IMR-90 (cell line): ENCODE data around the gene RASSF5. TPM values are rescaled to one million over a fixed set of nuclear protein-coding genes. Genes with fewer than 3 reads are reported as not detected.
A peak's percentile ranks its signal among the peaks of the same experiment; 100 is the strongest.

Experiments used
- ATAC-seq: fragments of 200-7000 bp; cut with Tn5 transposase; 2 replicates; pipeline ENCODE4 v1.9.1; 2020; ENCODE audit warnings: low read depth, mild to moderate bottlenecking, moderate library complexity
- BruUV-seq: library from RNA; stranded (reverse); fragments of 400-500 nt; replicated peaks from 2 replicates; lab custom pipeline; 2021; lab: Mats Ljungman, UMichigan
- CTCF ChIA-PET: fragments of 300-600 bp; formaldehyde crosslinking; extraction: SDS; loops from one replicate; lab custom pipeline; 2021; ENCODE audit warnings: antibody characterized with exemption; lab: Yijun Ruan, JAX
- POLR2A ChIA-PET: fragments of 300-600 bp; sonication (Branson Sonifier 250); formaldehyde crosslinking; loops from one replicate; lab custom pipeline; 2022; ENCODE audit warnings: antibody characterized with exemption; ENCODE audit not compliant: unreplicated experiment; lab: Charles Lee
- DNase-seq: peaks from one replicate; pipeline ENCODE4 v3.0.0; 2013
- H2AFZ ChIP-seq: replicated peaks from 2 replicates; pipeline ENCODE3; 2013; ENCODE audit warnings: low read length, mild to moderate bottlenecking; ENCODE audit not compliant: poor library complexity
- H2AK5ac ChIP-seq: 2 replicates; pipeline ENCODE4 v1.6.1; 2013; ENCODE audit warnings: low read depth, low read length, inconsistent platforms
- H2AK9ac ChIP-seq: replicated peaks from 2 replicates; pipeline ENCODE3; 2013; ENCODE audit warnings: mild to moderate bottlenecking, low read depth, low read length, moderate library complexity; ENCODE audit not compliant: poor library complexity
- H2BK120ac ChIP-seq: 2 replicates; pipeline ENCODE4 v1.6.1; 2013; ENCODE audit warnings: low read depth, low read length, inconsistent platforms
- H2BK15ac ChIP-seq: 3 replicates; pipeline ENCODE4 v1.6.1; 2013; ENCODE audit warnings: low read depth, low read length, inconsistent platforms
- H2BK20ac ChIP-seq: 2 replicates; pipeline ENCODE4 v1.6.1; 2013; ENCODE audit warnings: low read depth, mild to moderate bottlenecking, inconsistent platforms, low read length, moderate library complexity
- H2BK5ac ChIP-seq: 2 replicates; pipeline ENCODE4 v1.6.1; 2013; ENCODE audit warnings: mild to moderate bottlenecking, low read depth, low read length, inconsistent platforms; ENCODE audit not compliant: poor library complexity, severe bottlenecking
- H3K14ac ChIP-seq: replicated peaks from 2 replicates; pipeline ENCODE4 v1.6.1; 2013; ENCODE audit warnings: low read depth, low read length, inconsistent platforms
- H3K18ac ChIP-seq: 2 replicates; pipeline ENCODE4 v1.6.1; 2013; ENCODE audit warnings: low read depth, low read length, control low read depth
- H3K23ac ChIP-seq: 2 replicates; pipeline ENCODE4 v1.6.1; 2013; ENCODE audit warnings: low read depth, low read length, inconsistent platforms
- H3K27ac ChIP-seq: 2 replicates; pipeline ENCODE4 v1.5.1; 2013; ENCODE audit warnings: mild to moderate bottlenecking, control low read depth, low read length; ENCODE audit not compliant: insufficient read depth
- H3K27me3 ChIP-seq: 2 replicates; pipeline ENCODE4 v1.6.1; 2013; ENCODE audit warnings: low read length; ENCODE audit not compliant: control insufficient read depth, insufficient read depth
- H3K36me3 ChIP-seq: 2 replicates; pipeline ENCODE4 v1.6.1; 2013; ENCODE audit warnings: low read length, mixed read lengths; ENCODE audit not compliant: control insufficient read depth, insufficient read depth
- H3K4ac ChIP-seq: 2 replicates; pipeline ENCODE4 v1.6.1; 2013; ENCODE audit warnings: low read depth, low read length, inconsistent platforms
- H3K4me1 ChIP-seq: 2 replicates; pipeline ENCODE4 v1.6.1; 2013; ENCODE audit warnings: low read length, mixed read lengths; ENCODE audit not compliant: control insufficient read depth, insufficient read depth
- H3K4me2 ChIP-seq: 2 replicates; pipeline ENCODE4 v1.6.1; 2013; ENCODE audit warnings: low read depth, mild to moderate bottlenecking, control low read depth, low read length, moderate library complexity
- H3K4me3 ChIP-seq: 2 replicates; pipeline ENCODE4 v1.5.1; 2013; ENCODE audit warnings: low read depth, mild to moderate bottlenecking, control low read depth, low read length, moderate library complexity; ENCODE audit not compliant: insufficient read depth
- H3K56ac ChIP-seq: 2 replicates; pipeline ENCODE4 v1.6.1; 2013; ENCODE audit warnings: low read length, inconsistent platforms; ENCODE audit not compliant: insufficient read depth; ENCODE audit errors: extremely low read depth
- H3K79me1 ChIP-seq, 2 experiments: 2 replicates each; pipeline ENCODE4 v1.6.1; 2013; ENCODE audit warnings: low read length in 2 of 2, inconsistent platforms in 1 of 2, low read depth in 1 of 2
- H3K9ac ChIP-seq: 2 replicates; pipeline ENCODE4 v1.6.1; 2013; ENCODE audit warnings: low read depth, low read length, control low read depth
- H3K9me1 ChIP-seq: 2 replicates; pipeline ENCODE4 v1.6.1; 2013; ENCODE audit warnings: low read length, inconsistent platforms; ENCODE audit not compliant: insufficient read depth
- H3K9me3 ChIP-seq: 2 replicates; pipeline ENCODE4 v1.6.1; 2013; ENCODE audit warnings: low read length; ENCODE audit not compliant: control insufficient read depth, insufficient read depth
- H4K20me1 ChIP-seq: 2 replicates; pipeline ENCODE4 v1.6.1; 2013; ENCODE audit warnings: low read length, inconsistent platforms; ENCODE audit not compliant: insufficient read depth
- H4K5ac ChIP-seq: 2 replicates; pipeline ENCODE4 v1.6.1; 2013; ENCODE audit warnings: mild to moderate bottlenecking, low read depth, low read length, control low read depth
- H4K8ac ChIP-seq, 2 experiments: 2 replicates each; pipeline ENCODE4 v1.6.1; 2013; ENCODE audit warnings: low read depth in 2 of 2, low read length in 2 of 2, control low read depth in 1 of 2, inconsistent platforms in 1 of 2
- H4K91ac ChIP-seq: 2 replicates; pipeline ENCODE4 v1.6.1; 2013; ENCODE audit warnings: low read depth, low read length, inconsistent platforms; ENCODE audit not compliant: insufficient read depth
- BHLHE40 ChIP-seq: fragments of 150-350 bp; IDR thresholded peaks from 2 replicates; pipeline ENCODE4 v1.6.1; 2016; ENCODE audit warnings: mild to moderate bottlenecking, low read depth, low read length
- CEBPB ChIP-seq: IDR thresholded peaks from 2 replicates; pipeline ENCODE4 v1.6.1; 2012; ENCODE audit warnings: low read depth, low read length, improper control_type of control experiment
- CHD1 ChIP-seq: IDR thresholded peaks from 2 replicates; pipeline ENCODE4 v1.6.1; 2012; ENCODE audit warnings: low read depth, low read length, improper control_type of control experiment
- CTCF ChIP-seq: conservative IDR thresholded peaks from 2 replicates; pipeline ENCODE4 v1.5.1; 2012; ENCODE audit warnings: mild to moderate bottlenecking, low read depth, low read length, improper control_type of control experiment
- ELK1 ChIP-seq: fragments of 150-350 bp; IDR thresholded peaks from 2 replicates; pipeline ENCODE4 v1.6.1; 2016; ENCODE audit warnings: low read depth, mild to moderate bottlenecking, low read length, moderate library complexity, borderline replicate concordance
- FOS ChIP-seq: fragments of 150-350 bp; IDR thresholded peaks from 2 replicates; pipeline ENCODE4 v1.6.1; 2016; ENCODE audit warnings: low read depth, low read length
- MAZ ChIP-seq: IDR thresholded peaks from 2 replicates; pipeline ENCODE4 v1.6.1; 2012; ENCODE audit warnings: low read depth, mild to moderate bottlenecking, low read length, improper control_type of control experiment, moderate library complexity, borderline replicate concordance
- MXI1 ChIP-seq: IDR thresholded peaks from 2 replicates; pipeline ENCODE4 v1.6.1; 2012; ENCODE audit warnings: low read depth, mild to moderate bottlenecking, low read length, moderate library complexity, borderline replicate concordance
- POLR2A ChIP-seq: IDR thresholded peaks from 2 replicates; pipeline ENCODE4 v1.6.1; 2012; ENCODE audit warnings: mild to moderate bottlenecking, low read depth, low read length
- RAD21 ChIP-seq: IDR thresholded peaks from 2 replicates; pipeline ENCODE4 v1.6.1; 2012; ENCODE audit warnings: low read length, improper control_type of control experiment
- RCOR1 ChIP-seq: IDR thresholded peaks from 2 replicates; pipeline ENCODE4 v1.6.1; 2012; ENCODE audit warnings: mild to moderate bottlenecking, low read length, improper control_type of control experiment; ENCODE audit not compliant: insufficient replicate concordance
- SMC3 ChIP-seq: fragments of 150-350 bp; IDR thresholded peaks from 2 replicates; pipeline ENCODE4 v1.6.1; 2016; ENCODE audit warnings: low read depth, mild to moderate bottlenecking, antibody characterized with exemption, low read length, moderate library complexity
- USF2 ChIP-seq: fragments of 150-350 bp; IDR thresholded peaks from 2 replicates; pipeline ENCODE4 v1.6.1; 2017; ENCODE audit warnings: mild to moderate bottlenecking, antibody characterized with exemption, low read length, low read depth
- WGBS, 2 experiments: methylation state at CpG; one replicate each; pipeline versions ENCODE4 v1.1.5 to v1.1.7; 2013; ENCODE audit warnings: missing lambda C conversion rate in 2 of 2; ENCODE audit not compliant: insufficient read length in 1 of 2; ENCODE audit errors: extremely low coverage in 2 of 2; 5-methylcytosine and 5-hydroxymethylcytosine counted together
- dilution Hi-C: fragments of 300-500 bp; cut with HindIII; formaldehyde crosslinking; loops from one replicate; pipeline ENCODE4 v1.14.3; 2018; ENCODE audit warnings: low sequenced_read_pairs; ENCODE audit not compliant: unreplicated experiment
- in situ Hi-C: fragments of 300-500 bp; cut with MboI; formaldehyde crosslinking; loops from 3 replicates; pipeline ENCODE4 v1.14.3; 2019; ENCODE audit warnings: low sequenced_read_pairs, inconsistent platforms, mixed read lengths
- intact Hi-C: fragments of 100-400 bp; cut with micrococcal nuclease; formaldehyde crosslinking; loops from 2 replicates; pipeline ENCODE4 v1.10.0; 2022
- polyA plus RNA-seq, 3 experiments: library from polyadenylated mRNA; depleted of rRNA; stranded (reverse); fragments of >200 nt; gene quantifications; 2 replicates each; pipeline ENCODE4 v1.2.3, GENCODE V29; 2012; ENCODE audit warnings: low replicate concordance in 1 of 3
- total RNA-seq: library from RNA; depleted of rRNA; stranded (reverse); fragments of >200 nt; gene quantifications from 2 replicates; pipeline ENCODE4 v1.2.3, GENCODE V29; 2012

RASSF5 gene
- total and polyA plus RNA-seq, 2 of the 4 experiments (the other 2 are of a cell fraction): 0.18 to 1.1 TPM

GRCh38 chr1:206633708-206634121 lies 126.4 kb downstream of the RASSF5 start:
- H2AFZ ChIP-seq: peak overlapping the region; percentile 88
- ATAC-seq (peak; percentile 21), DNase-seq (peak; percentile 96)
- H3K4ac ChIP-seq: peak overlapping the region; percentile 72
- H2BK120ac ChIP-seq: peak overlapping the region; percentile 86
- no CpG with 5 or more reads among the region's 9 CpGs for WGBS, 2 experiments
- ChIA-PET CTCF (interaction anchor here (0.5 to 4.1 kb wide), 7 partner anchors 12 to 279 kb away, joined by 3 to 37 read pairs (median 4); no protein-coding TSS in a partner anchor), POLR2A (no interaction called here)
- H3K27ac ChIP-seq: peak overlapping the region; percentile 76; the same call in 1 of the 2 replicates
- peak overlapping the region; percentile 77 for H2BK5ac ChIP-seq
- peak overlapping the region in 1 of 2 experiments; percentile 66; a peak in 3 of 4 replicates for H4K8ac ChIP-seq
- no TSS peak for BruUV-seq
- H2BK15ac ChIP-seq: peak overlapping the region; percentile 93
- peak overlapping the region; percentile 88 for H3K18ac ChIP-seq
- no peaks in the 10 kb centered on the region for H4K20me1 ChIP-seq
- intact Hi-C loops: loop anchor here (1.0 to 10.0 kb wide), 6 partner anchors 31 to 351 kb away; no protein-coding TSS in a partner anchor
- peak overlapping the region; percentile 93 for H2BK20ac ChIP-seq
- H3K23ac ChIP-seq: no peak overlapping the region; the same call in 1 of the 2 replicates
- peak overlapping the region; percentile 7 for H3K9ac ChIP-seq
- no peaks in the 10 kb centered on the region for H3K9me3 ChIP-seq
- peak overlapping the region; percentile 43 for H3K56ac ChIP-seq
- peak overlapping the region; percentile 38 for H2AK9ac ChIP-seq
- dilution Hi-C loops: no loop called here
- peaks cover 5% of the 10 kb centered on the region for H3K27me3 ChIP-seq
- H3K79me1 ChIP-seq: peaks cover 0 to 16% of the 10 kb centered on the region in 2 experiments; a peak in 3 of 4 replicates
- H3K4me1 ChIP-seq: peaks cover 8% of the 10 kb centered on the region
- no peak overlapping the region for H3K4me3 ChIP-seq
- no peaks in the 10 kb centered on the region for H3K36me3 ChIP-seq
- H4K5ac ChIP-seq: peak overlapping the region; percentile 71
- peak overlapping the region; percentile 77 for H4K91ac ChIP-seq
- in situ Hi-C loops: no loop called here
- H3K9me1 ChIP-seq: 0 out of 2 replicates have a peak, but pooled peaks cover 3% of the 10 kb centered on the region
- H2AK5ac ChIP-seq: peak overlapping the region; percentile 53; the same call in 1 of the 2 replicates
- peak overlapping the region; percentile 84 for H3K14ac ChIP-seq
- H3K4me2 ChIP-seq: peak overlapping the region; percentile 77
- TF ChIP-seq MXI1 (no peak), ELK1 (no peak), FOS (peak; percentile 79; the same call in 1 of the 2 replicates), RAD21 (no peak), SMC3 (no peak), CHD1 (no peak), BHLHE40 (peak; percentile 90), CEBPB (peak; percentile 88), POLR2A (peak; percentile 70), MAZ (peak; percentile 67; the same call in 1 of the 2 replicates), USF2 (peak; percentile 55; the same call in 1 of the 2 replicates), RCOR1 (no peak), CTCF (no peak)
